Renal cortex interstitium (tissue), 11 donors: ENCODE results near the gene REV3L. TPM values are rescaled to one million over a fixed set of nuclear protein-coding genes. Genes with fewer than 3 reads are reported as not detected.
"Not testable (repeated sequence)": the region's sequence is repeated elsewhere in the genome, so short reads cannot be mapped to it uniquely, and the experiment has no call there.

Experiments
- DNase-seq, 11 donors: peaks; one replicate each; pipeline ENCODE4 v3.0.0-alpha.2; 2013; ENCODE audit warnings: low read depth in 9 of 11, low spot score in 4 of 11; ENCODE audit errors: extremely low read depth in 1 of 11
- polyA plus RNA-seq, 3 donors: library from polyadenylated mRNA; unstranded; fragments of 120-200 nt; gene quantifications; one replicate each; pipeline ENCODE4 v1.2.1, GENCODE V29; 2013; ENCODE audit not compliant: insufficient read length in 3 of 3

REV3L gene
- polyA plus RNA-seq, 3 donors: 40.8 to 42.2 (median 41.7) TPM

GRCh38 chr6:111280445-111280955 lies 202.5 kb downstream of the REV3L start:
- DNase-seq: no peak

DNA sequence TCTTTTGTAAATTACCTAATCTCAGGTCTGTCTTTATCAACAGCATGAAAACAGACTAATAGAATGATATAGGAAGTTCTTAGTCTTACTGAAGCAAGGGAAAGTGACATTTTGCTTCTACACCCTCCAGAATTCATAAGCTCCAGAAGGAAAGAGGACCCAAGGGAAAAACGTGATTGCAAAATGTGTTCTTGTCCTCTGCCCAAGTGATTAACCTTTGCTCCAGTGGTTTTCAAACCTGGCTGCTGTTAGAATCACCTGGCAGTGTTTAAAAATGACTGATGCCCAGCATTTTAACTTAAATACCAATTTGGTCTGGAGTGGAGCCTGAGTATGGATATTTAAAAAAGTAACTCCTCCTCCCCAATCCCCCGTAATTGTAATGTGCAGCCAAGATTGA lies 204.3 kb downstream of the REV3L start:
- DNase-seq: no peak

GRCh38 chr6:111277819-111278218 lies 205.2 kb downstream of the REV3L start:
- no peak for DNase-seq

DNA sequence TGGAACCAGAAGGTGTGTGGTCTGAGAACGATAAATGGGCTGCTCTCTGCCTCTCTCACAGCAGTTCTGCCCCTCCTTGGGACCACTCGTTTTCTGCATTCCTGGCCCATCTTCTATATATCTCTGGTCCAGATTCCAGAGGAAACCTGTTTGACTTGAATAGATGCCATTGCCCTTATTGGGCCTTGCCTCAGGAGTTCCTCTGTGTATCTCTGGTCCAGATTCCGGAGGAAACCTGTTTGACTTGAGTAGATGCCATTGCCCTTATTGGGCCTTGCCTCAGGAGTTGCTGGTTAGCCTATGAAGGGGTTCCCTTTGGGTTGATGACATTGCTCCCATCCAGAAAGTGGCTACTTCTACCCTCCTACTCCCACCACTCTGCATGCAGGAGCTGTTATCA lies 206.3 kb downstream of the REV3L start:
- no peak for DNase-seq

- DNase-seq: no peak
Observed at GRCh38 chr6:111276335-111276734, 206.7 kb downstream of the REV3L start.

- DNase-seq: no peak
Observed at GRCh38 chr6:111274593-111275217, 208.3 kb downstream of the REV3L start.

DNA sequence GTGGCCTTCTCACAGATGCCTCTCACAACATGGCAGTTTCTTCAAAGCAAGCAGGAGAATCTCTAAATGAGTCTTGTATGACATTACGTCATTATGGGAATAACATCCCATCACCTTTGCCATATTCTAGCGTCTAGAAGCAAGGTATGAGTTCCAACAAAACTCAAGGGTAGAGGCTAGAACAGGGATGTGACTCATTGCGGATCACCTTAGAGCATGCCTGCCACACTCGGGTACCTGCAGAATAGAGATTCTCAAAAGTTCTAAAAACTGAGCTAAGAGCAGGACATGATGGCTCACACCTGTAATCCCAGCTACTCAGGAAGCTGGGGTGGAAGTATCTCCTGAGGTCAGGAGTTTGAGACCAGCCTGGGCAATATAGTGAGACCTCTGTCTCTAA lies 212.9 kb downstream of the REV3L start:
- DNase-seq: no peak

GRCh38 chr6:111269401-111269970 lies 213.5 kb downstream of the REV3L start:
- DNase-seq: no peak

DNA sequence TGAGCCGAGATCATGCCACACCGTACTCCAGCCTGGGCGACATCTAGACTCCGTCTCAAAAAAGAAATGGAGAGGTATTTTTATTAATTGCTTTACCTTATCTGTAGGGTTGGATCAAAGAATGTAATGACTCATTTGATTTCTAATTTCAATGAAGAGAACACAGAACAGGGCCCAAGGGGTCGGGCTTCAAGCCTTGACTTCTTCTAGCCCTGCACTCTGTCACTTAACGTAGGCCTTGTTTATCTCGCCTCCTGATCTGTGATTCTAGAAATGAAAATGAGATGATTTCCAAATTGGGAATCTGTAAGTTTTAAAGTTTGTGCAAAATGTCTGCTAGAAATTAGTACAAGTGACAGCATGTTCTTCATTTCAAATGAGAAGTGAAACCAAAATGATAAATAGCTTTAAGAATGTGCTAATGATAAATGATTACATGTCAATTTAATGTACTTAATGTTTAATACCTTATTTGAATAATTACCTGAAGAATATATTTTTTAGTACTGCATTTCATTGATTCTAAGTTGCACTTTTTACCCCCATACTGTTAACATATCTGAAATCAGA lies 215.2 kb downstream of the REV3L start:
- no peak for DNase-seq

- no peak for DNase-seq
Observed at GRCh38 chr6:111266276-111266675, 216.7 kb downstream of the REV3L start.

GRCh38 chr6:111265842-111266241 lies 217.2 kb downstream of the REV3L start:
- no peak for DNase-seq

GRCh38 chr6:111263837-111264236 lies 219.2 kb downstream of the REV3L start:
- no peak for DNase-seq

DNA sequence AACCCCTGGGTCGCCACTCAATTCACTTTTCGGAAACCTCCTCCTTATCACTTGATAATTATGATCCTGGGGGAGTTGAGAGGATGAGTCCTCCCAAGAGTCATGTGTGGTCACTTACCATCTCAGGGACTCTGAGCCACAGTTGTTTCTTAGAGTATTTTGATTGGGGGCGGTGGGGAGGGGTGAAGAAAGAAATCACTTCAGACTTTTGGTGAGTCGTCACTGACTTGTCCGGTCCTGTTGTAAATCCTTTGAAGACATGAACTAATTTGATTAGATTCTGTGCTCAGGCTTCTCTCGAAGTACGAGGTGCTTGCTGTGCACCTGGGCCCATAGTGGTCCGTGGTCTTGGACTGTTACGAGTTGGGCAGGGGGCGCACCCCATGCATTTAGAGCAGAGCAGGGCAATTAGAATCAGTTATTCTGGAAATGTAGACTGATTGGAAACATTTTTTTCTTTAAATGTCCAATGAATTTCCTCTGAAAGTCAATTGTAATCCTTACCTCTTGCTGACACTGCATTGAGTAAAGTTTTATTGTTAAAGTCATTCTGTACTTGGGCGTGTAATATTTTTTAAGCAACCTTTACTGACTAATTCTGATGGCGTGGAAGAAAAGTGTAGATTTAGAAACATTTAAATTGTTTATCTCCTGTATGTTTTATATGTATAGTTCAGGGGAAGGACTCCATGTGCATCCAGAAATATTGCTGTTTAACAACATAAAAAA lies 222.3 kb downstream of the REV3L start:
- DNase-seq: no peak

DNA sequence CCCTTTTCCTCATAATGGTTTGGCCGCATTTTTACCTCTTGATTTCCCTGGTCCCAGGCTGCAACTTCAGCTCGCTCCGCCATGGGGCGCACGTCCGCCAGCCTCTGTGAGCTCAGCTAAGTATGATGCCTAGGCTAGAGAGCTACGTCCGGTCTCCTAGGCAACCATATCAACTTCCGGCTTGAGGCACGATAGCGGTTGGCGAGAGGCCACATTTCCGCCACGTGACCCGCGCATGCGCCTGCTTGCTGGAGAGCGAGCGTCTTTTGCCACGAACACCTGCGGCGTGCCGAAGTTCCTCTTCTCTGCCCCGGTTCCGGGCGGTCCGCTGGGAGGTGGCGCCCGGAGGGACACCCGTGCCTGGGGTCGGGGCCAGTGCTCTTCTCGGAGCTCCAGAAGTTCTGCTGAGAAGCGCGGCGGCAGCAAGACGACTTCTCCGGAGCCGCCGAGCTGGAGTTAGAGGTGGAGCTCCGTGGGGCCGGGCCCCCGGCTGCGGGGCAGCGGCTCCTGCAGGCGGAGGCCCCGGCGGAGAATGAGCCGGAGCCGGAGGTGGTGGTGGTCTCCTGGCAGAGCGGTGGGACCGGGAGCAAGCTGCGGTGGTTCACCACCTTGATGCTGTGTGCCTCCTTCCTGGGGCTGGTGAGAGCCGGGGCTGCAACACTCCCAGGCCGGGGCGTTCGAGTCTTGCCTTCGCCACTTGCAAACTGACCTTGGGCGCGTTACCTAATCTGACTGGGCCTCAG lies 223.8 kb downstream of the REV3L start:
- DNase-seq: peak; percentile 98 to 100 (median 99)

- no peak for DNase-seq
Observed at GRCh38 chr6:111258615-111259088, 224.4 kb downstream of the REV3L start.

GRCh38 chr6:111258010-111258409 lies 225.0 kb downstream of the REV3L start:
- DNase-seq: no peak

- no peak for DNase-seq
Observed at GRCh38 chr6:111256646-111257045, 226.4 kb downstream of the REV3L start.

DNA sequence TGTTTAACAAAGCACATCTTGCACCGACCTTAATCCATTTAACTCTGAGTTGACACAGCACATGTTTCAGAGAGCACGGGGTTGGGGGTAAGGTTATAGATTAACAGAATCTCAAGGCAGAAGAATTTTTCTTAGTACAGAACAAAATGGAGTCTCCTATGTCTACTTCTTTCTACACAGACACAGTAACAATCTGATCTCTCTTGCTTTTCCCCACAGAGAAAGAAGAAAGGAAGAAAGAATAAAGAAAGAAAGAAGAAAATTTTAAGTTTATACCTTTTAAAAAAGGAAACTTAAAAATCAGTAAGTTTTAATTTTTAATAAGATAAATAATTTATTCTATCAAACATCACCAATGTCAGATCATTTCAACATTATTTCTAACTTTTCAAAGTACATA lies 227.2 kb downstream of the REV3L start:
- not testable (repeated sequence) for DNase-seq

GRCh38 chr6:111254779-111255166 lies 228.2 kb downstream of the REV3L start:
- DNase-seq: no peak
